GM19023 (cell line): Measurements from ENCODE around the gene GDF11.
A peak's percentile ranks its signal among the peaks of the same experiment; 100 is the strongest.

Experiments
- ATAC-seq: cut with Tn5 transposase; IDR thresholded peaks from one replicate; pipeline ENCODE4 v1.9.1; 2021; ENCODE audit warnings: mild to moderate bottlenecking, moderate library complexity; ENCODE audit not compliant: unreplicated experiment

GDF11 gene

GRCh38 chr12:55742719-55743405 is at the start of gene GDF11:
Gene GDF11, plus strand, starts transcription at chr12:55743122. Its CDS starts 195 bp downstream, at chr12:55743317.
- peak; percentile 38 for ATAC-seq

DNA sequence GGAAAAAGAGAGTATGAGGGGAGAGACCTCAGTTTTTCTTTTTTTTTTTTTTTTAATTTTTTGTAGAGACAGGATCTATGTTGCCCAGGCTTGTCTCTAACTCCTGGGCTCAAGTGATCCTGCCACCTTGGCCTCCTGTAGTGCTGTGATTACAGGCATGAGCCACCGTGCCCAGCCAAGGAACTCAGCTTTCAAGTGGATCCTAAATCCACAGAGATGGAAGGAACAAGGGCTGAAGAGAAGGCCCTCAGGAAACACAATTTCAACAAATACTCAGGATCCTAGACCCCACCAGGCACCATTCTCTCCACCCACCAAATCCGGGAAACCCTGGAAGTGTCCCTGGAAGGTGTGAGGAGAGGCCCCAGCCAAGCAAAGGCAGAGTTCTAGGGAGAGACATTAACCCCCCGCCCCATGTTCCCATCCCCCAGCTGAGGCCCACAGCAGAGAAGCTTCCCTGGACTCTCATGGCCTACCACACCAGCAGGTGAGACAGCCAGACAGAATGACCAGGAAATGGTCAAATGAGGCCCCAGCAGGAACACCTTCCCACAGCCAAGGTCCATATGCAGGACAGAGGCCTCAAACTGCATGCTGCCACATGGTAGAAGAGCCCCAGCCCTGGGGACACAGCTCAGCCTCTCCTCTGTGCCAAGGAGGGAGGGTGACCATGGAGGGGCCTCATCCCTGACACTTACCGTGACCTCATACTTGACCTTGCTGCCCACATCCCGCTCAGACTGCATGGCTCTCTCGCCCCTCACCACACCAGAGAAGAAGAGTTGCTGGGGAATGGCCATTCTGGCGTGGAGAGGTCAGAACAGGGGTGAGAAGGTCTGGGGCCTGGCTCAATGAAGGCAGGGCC is 49.4 kb upstream of the GDF11 start:
- ATAC-seq: no peak

DNA sequence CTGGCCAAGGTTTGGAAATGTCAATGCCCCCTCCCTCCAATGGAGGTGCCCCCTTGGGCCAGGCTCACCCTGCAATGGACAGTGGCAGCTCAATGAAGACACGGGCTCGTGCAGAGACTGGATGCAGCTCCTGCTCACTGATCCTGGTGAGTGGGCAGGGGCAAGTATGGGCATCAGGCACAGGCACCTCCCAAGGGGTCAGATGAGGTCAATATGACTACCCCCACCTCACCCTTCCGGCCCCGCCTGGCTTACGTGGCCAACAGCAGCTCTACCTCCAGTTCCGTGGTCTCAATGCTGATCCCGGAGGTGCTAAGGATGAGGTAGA is 48.8 kb upstream of the GDF11 start:
- no peak for ATAC-seq

DNA sequence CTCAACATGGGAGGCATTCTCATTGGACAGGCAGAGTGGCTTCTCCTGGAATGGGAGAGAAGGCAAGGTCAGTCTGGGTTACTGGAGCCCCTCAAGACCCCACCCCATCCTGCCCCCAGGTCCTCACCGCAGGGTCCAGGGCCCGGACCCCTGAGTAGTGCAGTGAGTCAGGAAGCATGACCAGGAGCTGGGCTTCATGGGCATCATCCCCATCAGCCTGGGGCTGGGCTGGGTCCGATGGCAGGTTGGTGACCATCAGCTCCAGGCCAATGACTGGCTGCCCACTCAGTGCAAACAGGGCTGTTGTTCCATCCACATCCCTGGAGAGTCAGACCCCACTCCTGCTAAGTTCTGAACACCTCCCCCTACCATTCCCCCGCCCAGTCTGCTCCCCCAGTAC is 48.3 kb upstream of the GDF11 start:
- no peak for ATAC-seq

- no peak for ATAC-seq
Measured at GRCh38 chr12:55695349-55695748, 47.6 kb upstream of the GDF11 start.

DNA sequence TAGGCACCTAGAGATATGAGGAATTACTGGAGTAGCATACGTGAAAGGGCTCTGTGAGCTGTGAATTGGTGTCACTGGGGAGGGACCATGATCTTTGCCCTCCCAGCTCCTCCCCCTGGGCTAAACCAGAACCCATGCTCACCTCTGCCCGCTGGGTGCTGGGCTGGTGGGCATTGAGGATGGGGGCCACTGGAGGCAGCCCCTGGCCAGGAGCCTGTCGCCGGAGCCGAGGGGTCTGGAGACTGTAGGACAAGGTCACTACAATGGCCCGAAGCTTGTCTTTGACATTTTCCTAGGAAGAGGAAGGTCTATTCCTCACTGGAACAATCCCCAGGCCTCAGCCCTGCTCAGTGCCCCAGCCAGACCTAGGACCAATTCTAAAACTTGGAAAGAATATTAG is 46.8 kb upstream of the GDF11 start:
- ATAC-seq: no peak

GRCh38 chr12:55696796-55697462 is 46.0 kb upstream of the GDF11 start:
- no peak for ATAC-seq

- no peak for ATAC-seq
Measured at GRCh38 chr12:55697686-55698085, 45.2 kb upstream of the GDF11 start.

GRCh38 chr12:55698241-55698955 is 44.5 kb upstream of the GDF11 start:
- no peak for ATAC-seq

GRCh38 chr12:55698965-55699364 is 44.0 kb upstream of the GDF11 start:
- no peak for ATAC-seq

DNA sequence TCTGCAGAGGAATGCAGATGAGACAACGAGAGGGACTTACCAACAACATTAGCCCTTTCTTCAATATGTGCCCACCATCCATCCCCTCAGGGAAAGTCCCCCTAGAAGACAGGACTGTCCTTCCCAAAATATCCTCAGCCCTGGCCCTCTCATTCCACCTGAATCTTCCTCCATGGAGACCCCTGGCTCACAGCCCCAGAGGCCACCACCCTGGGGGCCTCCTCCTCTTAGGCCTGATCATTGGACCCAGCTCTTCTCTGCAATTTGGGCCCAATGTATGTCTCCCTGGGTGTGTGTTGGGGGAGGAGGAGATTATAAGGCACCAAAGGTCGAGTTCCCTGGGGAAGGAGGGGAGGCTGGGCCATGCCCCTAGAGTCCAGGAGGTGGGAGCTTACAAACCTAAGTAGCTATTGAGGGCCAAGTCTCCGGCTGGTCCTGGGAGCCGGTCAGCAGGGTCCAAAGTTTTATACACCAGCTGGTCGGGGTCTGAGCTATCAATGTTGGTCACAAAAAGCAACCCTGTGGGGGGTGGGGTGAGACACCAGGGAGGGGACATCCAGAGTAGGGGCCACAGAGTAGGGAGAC is 43.4 kb upstream of the GDF11 start:
- ATAC-seq: no peak

DNA sequence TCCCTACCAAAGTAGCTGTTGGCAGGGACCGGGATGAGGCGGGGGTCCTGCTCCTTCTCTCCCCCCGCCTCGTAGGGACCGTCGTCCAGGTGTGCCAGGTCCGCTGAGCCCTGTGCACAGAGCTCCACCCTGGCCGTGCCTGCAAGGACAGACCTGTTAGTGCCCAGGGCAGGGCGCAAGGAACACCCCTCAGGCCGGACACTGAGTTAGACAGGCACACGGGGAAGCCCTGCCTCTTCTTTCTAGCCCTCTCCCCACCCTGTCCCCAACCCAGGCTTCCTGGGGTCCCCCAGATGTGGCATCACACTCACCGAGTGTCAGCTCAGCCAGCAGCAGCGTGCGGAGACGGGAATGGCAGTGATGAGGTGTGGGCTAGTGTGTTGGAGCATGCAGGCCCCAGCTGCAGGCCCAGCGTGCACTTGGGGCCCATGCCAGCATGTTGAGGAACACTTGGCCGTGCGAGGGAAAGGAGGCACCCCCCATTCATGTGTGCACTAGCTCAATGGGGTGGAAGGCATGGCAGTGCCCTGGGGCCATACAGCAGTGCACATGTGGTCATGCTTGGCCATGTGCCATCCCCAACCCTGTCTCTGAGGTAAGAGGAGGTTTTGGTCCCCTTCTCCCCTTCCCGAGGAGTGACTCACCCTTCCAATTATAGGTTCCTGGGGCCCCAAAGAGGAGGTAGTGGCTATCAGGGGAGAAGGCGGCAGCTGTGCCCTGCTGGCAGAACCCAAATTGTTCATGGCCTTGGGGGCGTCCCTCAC is 42.5 kb upstream of the GDF11 start:
- no peak for ATAC-seq

GRCh38 chr12:55702861-55703260 is 40.1 kb upstream of the GDF11 start:
- no peak for ATAC-seq

GRCh38 chr12:55703288-55703687 is 39.6 kb upstream of the GDF11 start:
- no peak for ATAC-seq

GRCh38 chr12:55703901-55704761 is 38.8 kb upstream of the GDF11 start:
- ATAC-seq: no peak

- ATAC-seq: no peak
Measured at GRCh38 chr12:55704824-55705718, 37.9 kb upstream of the GDF11 start.

DNA sequence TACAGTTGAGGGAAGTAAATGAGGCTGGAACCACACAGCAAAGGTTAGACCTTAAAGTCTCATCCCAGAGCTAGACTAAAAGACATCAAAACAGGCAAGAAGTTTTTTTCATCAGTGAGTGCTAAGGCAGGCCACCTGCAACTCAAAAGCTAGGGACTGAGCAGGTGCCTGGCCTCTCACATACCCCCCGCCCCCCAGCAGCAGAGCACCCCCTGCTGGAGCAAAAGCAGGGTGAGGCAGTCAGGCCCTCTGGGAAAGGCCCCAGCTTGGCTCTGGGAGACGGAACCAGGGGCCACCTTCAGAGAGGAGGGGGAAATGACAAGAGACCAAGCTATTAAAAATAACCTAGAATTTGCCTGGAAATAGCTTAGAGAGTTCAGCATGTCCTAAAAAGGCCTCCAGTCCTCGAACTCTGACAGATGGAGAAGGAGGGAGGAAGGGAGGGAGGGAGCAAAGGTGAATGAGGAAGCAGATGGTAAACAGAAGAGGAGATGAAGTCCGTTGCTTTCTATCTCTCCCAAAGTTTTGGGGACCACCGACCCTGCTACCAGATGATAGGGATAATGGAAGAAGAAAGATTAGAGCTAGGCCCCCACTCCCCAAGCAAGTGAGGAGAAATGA is 37.0 kb upstream of the GDF11 start:
- ATAC-seq: no peak
